HG02981 (cell line): Measurements from ENCODE around the gene CDC42BPA.

Source experiments
- ATAC-seq: cut with Tn5 transposase; IDR thresholded peaks from one replicate; pipeline ENCODE4 v1.9.1; 2021; ENCODE audit warnings: mild to moderate bottlenecking, moderate library complexity; ENCODE audit not compliant: unreplicated experiment

CDC42BPA gene

GRCh38 chr1:226983992-226984364 is 334.3 kb downstream of the CDC42BPA start:
- no peak for ATAC-seq

DNA sequence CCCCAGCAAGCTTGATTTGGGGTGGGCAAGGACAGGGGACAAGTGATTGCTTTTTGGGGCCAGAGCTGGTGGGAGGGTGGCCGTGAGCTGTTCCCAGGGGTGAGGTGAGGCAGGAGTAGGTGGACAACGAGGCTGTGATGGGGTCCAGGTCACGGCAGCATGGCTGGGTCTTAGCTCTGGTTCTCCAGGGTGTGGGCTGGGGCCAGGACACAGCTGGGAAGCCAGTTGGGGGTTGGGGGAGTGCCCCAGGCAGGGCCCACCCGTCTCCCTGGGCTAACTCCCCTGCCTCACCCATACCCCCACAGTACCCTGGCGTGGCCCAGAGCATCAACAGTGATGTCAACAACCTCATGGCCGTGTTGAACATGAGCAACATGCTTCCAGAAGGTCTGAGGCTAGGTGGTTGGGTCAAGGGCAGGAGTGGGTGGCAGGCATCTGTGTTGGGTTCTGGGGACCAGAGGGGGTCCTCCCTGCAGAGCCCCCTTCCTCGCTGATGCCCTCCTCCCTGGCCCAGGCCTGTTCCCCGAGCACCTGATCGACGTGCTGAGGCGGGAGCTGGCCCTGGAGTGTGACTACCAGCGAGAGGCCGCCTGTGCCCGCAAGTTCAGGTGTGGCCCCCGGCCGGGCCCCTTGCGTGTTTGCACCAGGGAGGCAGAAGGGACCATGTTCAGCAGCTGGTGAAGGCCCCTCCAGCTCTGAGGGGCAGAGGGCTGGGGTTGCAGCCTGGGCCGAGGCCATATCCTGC is 334.9 kb downstream of the CDC42BPA start:
- ATAC-seq, result no peak

DNA sequence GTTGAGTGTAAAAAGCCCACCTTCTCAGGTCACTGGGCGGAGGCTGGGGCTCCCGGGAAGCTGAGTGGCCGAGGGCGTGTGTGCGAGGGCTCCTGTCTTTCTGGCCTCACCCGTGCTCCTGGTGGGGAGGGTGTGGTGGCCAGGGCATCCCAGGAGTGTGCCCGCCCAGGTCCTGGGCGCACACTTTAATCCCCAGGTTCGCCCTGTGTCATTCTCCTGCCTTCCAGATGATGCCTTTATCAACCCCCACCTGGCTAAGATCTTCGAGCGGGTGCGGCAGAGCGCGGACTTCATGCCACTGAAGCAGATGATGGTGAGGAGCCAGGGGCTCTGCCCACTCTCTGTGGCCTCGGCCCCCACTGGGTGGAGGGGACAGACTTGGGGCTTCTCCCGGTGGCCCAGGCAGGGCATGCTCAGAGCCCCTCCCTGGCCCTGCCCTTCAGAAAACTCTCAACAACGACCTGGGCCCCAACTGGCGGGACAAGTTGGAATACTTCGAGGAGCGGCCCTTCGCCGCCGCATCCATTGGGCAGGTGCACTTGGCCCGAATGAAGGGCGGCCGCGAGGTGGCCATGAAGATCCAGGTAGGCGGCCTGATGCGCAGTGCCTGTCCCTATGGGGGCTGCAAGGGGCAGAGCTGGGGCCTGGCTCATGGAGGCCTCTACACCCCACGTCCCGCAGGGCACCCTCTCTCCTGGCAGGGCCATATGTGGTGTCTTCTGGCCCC is 335.7 kb downstream of the CDC42BPA start:
- ATAC-seq, result no peak

DNA sequence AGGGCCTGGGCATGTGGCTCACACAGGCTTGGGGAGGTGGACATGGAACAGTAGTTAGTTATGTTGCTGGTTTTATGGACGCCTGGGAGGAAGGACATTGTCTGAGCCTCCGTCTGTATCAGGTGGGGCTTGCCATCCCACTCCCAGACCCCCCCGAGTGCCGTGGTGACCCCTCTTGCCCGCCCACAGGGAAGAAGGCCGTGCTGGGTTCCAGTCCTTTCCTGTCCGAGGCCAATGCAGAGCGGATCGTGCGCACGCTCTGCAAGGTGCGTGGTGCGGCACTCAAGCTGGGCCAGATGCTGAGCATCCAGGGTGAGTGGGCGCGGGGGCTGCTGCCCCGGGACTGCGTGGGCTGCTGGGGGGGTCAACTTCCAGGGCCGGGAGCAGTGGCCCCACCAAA is 336.5 kb downstream of the CDC42BPA start:
- ATAC-seq, result no peak

- ATAC-seq, result no peak
These were observed 336.9 kb downstream of the CDC42BPA start for GRCh38 chr1:226981386-226981817.

GRCh38 chr1:226980565-226981385 is 337.5 kb downstream of the CDC42BPA start:
- no peak for ATAC-seq

DNA sequence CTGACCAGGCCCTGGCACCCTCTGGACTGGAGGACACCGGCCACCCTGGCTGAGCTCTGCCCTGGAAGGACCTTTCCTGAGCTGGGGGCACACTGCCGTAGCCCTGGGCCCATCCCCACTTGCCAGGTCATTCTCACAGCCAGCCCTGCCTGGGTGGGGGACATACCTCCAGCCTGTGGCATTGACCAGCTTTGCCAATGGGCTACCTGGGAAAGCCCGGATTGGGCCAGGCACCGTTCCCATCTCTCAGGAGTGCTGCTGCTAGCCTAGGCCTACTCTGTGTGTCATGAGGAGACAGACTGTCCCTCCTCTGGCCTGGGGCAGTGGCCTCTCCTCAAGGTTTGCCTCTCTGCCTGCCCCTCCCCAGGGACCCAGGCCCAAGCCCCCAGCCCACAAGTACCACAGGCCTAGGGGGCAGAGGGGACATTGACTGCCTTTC is 338.2 kb downstream of the CDC42BPA start:
- no peak for ATAC-seq

- no peak for ATAC-seq
These were observed 338.7 kb downstream of the CDC42BPA start for GRCh38 chr1:226979517-226980121.

- no peak for ATAC-seq
These were observed 339.2 kb downstream of the CDC42BPA start for GRCh38 chr1:226979115-226979516.

GRCh38 chr1:226978432-226979114 is 339.7 kb downstream of the CDC42BPA start:
- no peak for ATAC-seq

DNA sequence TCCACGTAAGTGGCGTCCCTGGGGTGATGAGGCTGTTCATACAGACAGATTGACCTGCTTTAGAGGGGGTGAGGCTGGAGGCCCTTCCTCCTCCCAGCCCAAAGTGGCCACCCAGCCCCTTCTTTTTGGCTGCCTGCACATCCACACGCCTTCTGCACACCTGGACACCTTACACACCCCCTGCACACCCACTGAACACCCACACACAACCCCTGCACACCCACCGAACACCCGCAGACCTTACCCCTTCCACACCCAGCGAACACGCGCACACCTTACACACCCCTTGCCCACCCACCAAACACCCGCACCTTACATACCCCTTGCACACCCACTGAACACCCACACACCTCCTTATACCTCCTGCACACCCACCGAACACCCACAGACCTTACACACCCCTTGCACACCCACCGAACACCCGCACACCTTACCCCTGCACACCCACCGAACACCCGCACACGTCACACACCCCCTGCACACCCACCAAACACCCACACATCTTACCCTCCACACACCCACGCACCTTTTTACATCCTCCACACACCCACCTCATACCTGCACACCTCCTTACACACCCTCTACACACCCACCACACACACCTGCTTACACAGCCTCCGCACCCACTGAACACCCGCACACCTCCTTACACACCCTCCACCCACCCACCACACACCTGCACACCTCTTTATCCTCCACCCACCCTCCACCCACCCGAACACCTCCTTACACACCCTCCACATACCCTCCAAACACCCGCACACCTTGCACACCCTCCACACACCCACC is 340.5 kb downstream of the CDC42BPA start:
- no peak for ATAC-seq

- ATAC-seq, result no peak
These were observed 341.2 kb downstream of the CDC42BPA start for GRCh38 chr1:226976978-226977642.

DNA sequence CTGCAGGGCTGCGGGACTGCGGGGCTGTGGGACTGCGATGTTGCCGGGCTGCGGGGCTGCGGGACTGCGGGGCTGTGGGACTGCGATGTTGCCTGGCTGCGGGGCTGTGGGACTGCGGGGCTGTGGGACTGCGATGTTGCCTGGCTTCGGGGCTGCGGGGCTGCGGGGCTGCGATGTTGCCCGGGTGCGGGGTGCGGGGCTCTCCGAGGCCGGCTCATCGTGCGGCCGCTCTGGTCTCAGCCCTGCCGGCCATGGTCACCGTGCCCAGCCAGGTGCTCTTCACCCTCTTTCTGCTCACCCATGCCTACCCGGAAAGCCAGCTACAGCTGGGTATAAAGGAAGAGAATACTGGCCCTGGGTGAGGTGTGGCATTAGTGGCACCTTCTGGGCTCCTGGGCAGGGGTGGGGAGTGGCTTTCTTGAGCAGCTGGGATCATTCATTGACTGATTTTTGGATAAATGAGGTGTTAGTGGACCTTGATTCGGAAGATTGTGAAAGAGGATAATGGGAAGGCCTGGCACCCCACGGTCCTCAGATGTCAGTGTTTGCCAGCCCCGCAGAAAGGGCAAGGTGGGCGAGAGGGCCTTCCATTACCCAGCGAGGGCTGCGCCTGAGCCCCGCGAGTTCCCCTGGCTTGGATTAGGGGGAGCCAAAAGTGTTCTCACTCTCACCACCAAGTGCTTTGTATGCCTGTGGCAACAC is 341.9 kb downstream of the CDC42BPA start:
- no peak for ATAC-seq

GRCh38 chr1:226975259-226976250 is 342.7 kb downstream of the CDC42BPA start:
- no peak for ATAC-seq

DNA sequence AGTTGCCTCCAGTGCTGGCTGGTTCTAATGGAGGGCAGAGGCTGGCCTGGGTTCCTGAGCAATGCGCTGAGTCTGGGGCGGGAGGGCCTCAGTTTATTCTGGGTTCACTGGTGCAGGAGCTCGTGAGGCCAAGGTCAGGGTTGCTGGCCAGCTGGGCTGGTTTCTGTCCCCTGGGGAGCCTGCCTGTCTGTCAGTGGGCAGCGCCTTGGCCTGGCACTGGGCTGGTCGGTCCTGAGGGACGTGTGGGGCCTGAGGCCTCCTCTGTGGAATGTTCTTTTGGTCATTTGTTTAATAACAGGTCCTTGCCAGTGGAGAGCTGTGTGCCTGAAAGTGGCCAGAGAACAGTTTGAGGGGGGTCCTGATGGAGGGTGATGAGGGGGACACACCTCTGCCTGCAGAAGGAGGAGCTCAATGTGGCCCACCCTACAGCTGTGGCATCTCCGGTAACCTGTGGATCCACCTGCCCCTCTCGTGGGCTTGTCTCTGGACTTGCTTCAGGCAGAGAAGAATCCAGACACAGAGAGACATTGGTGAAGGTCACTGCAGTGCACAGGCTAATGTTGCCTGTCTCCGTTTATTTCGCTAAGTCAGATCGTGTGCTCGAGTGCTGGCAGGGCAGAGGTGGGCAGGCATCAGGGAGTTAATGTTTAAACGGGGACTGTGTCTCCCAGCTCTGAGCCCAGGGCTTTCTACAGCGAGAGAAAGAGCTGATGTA is 343.6 kb downstream of the CDC42BPA start:
- no peak for ATAC-seq

DNA sequence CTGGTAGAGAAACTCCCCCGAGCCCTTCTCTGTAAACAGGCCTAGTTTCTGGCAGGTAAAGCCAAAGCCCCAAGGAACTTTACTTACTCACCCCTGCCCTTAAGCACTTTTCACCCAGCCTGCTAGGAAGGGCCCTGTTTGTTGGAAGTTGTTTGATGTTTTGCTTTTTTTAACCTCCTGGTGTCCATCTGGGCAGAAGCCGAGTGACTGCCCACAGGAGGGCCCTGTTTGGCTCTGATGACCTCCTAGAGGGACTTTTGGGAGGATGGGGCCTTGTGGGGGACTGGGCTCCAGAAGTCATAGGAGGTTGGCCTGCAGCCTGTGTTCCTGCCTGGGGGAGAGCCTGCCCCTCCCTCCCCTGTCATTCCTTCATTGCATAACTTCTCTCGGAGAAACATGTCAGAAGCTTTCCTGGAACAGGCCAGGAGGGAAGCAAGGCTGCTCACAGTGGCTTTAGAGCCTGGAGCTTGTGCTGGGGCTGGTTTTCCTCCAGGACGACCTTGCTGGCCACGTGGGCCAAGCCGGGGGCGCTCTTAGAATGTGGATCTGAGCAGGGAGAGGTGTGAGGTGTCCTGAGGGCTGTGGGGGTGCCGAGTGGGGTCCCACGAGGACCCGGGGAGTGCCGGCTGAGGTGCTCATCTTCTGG is 344.3 kb downstream of the CDC42BPA start:
- ATAC-seq, result no peak
